Cardiac fibroblast (primary cell): Measurements from ENCODE around the gene GULP1.

ENCODE experiments used
- DNase-seq, 2 donors: peaks; one replicate each; pipeline versions ENCODE4 v3.0.0 to v3.0.0-alpha.2; 2010; ENCODE audit warnings: low read depth in 2 of 2
- H3K4me3 ChIP-seq, 2 donors: replicated peaks in 1 of 2; 1 replicate in 1 of 2; 2 replicates in 1 of 2; pipeline ENCODE4 v1.5.1; 2011; ENCODE audit warnings: low read depth in 2 of 2, low read length in 2 of 2, mild to moderate bottlenecking in 2 of 2, moderate library complexity in 1 of 2
- CTCF ChIP-seq: IDR thresholded peaks from one replicate; pipeline ENCODE4 v1.5.1; 2011; ENCODE audit warnings: low read depth, mild to moderate bottlenecking, low read length, inconsistent platforms

The GULP1 gene

DNA sequence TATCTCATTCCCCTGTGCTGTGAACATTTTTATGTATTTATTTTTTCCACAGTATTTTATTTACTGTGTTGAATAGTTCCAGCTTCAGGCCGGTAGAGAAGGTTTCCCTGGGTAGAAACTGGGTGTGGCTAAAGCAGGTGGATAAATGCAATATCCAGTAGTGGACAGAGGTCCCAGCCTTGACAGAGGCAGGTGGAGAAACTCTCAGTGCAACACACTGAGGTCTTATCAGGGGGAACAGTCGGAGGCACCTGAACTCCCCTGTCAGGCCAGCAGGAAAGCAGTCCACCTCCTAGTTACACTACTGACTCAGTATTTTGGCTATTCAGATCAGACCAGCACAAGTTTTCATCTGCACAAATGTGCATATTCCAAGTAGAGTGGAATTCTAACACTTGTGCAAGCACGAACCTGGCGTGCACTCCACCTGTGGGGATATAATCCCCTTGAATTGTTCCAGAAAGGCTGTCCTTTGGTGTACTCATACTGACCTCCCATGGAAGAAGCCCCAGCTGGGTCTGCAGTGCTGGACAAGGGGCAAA is 103.3 kb downstream of the GULP1 start:
- TF ChIP-seq CTCF = no peak
- H3K4me3 ChIP-seq = no peak overlapping the region
- DNase-seq = no peak

DNA sequence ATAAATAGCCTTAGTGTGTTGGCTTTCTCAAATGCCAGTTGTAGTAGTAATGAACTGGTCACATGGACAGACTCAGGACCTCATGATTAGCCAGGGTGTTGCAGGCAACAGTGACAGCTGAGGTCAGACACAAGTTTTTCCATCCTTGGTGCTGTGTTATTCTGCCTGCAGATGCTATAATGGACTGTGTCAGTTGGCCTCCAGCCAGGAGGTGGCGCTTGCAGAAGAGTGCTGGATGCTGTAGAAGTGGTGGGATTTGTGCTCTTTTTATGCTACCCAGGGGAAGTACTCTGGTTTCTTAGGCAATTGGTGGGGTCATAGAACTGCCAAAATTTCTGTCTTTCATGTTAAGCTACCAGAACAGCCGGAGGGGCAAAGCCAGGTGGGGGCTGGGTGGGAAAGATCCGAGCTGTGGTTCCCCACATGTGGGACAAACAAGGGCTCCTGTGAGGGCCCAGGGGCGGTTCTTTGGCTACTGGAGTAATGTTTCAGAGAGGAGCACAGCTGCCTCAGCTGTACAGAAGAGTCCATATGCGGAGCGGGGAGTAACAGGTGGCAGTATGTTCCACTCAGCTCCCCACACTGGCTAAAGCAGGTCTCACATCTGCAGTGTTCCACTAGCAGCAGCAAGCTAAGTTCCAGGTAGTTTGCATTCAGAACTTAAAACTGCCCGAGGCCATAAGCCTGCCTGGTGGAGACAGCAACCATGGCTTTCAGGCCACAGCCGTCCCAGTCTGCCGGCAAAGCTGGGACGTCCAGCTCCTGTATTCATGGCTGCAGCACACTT is 104.4 kb downstream of the GULP1 start:
- no peak overlapping the region for H3K4me3 ChIP-seq
- DNase-seq = no peak
- no peak for TF ChIP-seq CTCF

DNA sequence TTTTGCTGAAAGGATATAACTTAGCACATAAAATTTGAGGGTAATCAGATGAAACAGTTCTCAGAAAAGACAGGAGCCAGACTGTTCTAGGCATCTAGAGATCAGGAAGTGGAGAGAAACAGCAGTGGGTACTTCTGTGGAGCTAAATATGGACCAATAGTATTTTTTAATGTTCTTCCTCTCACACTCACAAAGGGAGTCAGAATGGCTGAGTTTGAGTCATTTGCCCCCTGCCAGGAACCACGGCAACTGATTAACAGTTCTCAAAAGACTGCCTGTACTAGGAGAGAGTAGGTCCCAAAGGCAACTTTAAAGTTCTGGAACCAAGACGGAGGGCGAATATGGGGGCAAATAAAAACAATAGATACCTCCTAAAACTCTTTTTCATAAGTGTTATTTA is 107.5 kb downstream of the GULP1 start:
- no peak overlapping the region for H3K4me3 ChIP-seq
- no peak for TF ChIP-seq CTCF
- DNase-seq = peak in 1 of 2 donors; percentile 55

GRCh38 chr2:188403676-188404075 is 112.0 kb downstream of the GULP1 start:
- TF ChIP-seq CTCF = no peak
- DNase-seq = no peak
- no peak overlapping the region for H3K4me3 ChIP-seq

- DNase-seq = no peak
- no peak overlapping the region for H3K4me3 ChIP-seq
- TF ChIP-seq CTCF = no peak
Measured at GRCh38 chr2:188404341-188405004, 112.8 kb downstream of the GULP1 start.

- no peak for DNase-seq
- no peak for TF ChIP-seq CTCF
- no peak overlapping the region for H3K4me3 ChIP-seq
Measured at GRCh38 chr2:188406414-188406813, 114.7 kb downstream of the GULP1 start.
